GM18909 (cell line): ENCODE results near the gene SNX18.
"Not testable (repeated sequence)": the region's sequence is repeated elsewhere in the genome, so short reads cannot be mapped to it uniquely, and the experiment has no call there.

Source experiments
- ATAC-seq: cut with Tn5 transposase; IDR thresholded peaks from one replicate; pipeline ENCODE4 v1.9.1; 2021; ENCODE audit warnings: mild to moderate bottlenecking; ENCODE audit not compliant: unreplicated experiment, poor library complexity

Gene SNX18

GRCh38 chr5:54517512-54518145 lies at the start of gene SNX18:
TSS of gene SNX18 (plus strand) at chr5:54517759. CDS start at chr5:54517953, 194 bp downstream.
- peak; percentile 97 for ATAC-seq

DNA sequence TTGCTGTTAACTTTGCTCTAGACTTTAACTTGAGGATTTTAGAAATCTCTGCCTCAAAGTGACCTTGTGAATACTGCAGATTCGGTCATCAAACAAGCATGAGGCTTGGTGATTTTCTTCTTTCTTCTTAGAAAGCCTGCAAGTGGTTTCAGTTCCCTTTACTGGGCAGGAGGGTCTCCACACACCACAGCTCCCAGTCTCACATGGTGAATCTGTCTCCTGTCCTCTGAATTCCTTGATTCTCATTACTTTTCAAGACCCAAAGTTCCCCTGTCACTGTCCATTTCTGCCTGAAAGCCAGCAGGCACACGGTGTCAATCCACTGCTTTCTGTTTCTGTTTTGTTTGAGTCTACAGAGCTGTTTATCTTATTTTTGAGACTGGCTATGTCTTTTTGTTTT lies 47.9 kb upstream of the SNX18 start:
- ATAC-seq: peak; percentile 66

GRCh38 chr5:54470128-54470527 lies 47.4 kb upstream of the SNX18 start:
- no peak for ATAC-seq

GRCh38 chr5:54470677-54471076 lies 46.9 kb upstream of the SNX18 start:
- no peak for ATAC-seq

- no peak for ATAC-seq
These were observed 46.2 kb upstream of the SNX18 start for GRCh38 chr5:54471398-54471797.

GRCh38 chr5:54476682-54477081 lies 40.9 kb upstream of the SNX18 start:
- no peak for ATAC-seq

DNA sequence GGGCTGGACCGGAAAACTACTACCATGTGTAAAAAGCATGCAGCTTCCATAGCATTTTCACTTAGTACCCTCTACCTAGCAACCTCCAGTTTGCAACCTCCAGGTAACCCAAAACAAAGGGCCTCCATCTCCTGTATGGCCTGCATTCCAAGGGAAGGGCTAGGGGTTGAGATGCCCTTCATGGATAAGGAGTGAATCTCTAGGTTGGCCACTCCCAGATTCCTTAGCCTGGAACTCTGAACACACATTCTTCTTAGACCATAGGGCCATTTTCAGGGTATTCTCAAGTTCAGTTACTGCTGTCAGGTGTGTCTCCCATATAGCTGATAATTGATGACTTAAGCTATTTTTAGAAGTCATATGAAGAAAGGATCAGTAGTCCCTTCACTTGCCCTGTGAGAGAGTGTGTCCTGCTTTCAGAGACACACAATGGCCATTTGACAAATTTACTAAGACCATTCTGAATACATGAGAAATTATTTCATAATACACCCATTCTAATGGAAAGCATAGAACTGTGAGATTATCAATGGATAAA lies 39.5 kb upstream of the SNX18 start:
- no peak for ATAC-seq

DNA sequence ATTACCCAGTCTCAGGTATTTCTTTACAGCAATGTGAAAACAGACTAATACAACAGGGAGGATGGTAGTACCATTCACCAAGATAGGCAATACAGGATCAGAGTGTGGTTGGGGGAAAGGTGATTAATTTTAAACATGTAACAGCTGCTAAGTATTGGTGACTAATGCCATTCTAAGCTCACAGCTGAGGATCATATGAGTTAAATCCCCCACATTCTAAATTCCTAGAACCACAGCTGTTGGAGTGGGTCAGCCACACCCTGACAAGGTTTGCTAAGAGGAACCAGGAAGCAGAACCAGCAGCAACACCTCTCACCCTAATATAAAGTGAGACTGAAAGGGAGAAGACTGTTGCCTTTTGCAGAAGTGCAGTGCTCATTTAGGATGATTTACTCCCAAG lies 37.3 kb upstream of the SNX18 start:
- no peak for ATAC-seq

DNA sequence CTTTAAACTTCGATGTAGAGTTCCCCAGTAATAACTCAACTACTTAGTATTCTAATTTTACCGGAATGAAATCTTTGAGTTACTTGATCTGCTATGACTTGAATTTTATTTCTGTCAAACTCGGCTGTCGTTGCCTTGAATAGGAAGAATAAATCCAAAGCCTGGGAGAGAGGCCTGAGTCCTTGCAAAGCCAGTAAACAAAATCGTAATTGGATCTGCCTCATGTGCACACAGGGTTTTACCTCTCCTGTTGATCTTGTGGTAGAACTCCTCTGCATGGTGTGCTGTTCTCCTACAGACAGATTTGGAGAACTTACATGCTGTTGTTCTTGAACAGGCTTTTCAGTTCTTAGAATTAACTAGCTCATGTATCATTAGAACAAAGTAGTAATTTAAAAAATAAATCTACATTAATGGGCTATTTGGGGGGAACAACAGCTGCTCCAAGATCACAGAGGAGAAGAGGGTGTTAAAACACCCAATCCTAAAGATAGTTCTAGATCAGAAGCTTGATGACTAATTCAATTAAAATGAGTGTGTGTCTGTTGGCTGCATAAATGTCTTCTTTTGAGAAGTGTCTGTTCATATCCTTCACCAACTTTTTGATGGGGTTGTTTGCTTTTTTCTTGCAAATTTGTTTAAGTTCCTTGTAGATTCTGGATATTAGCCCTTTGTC lies 33.2 kb upstream of the SNX18 start:
- ATAC-seq: no peak

DNA sequence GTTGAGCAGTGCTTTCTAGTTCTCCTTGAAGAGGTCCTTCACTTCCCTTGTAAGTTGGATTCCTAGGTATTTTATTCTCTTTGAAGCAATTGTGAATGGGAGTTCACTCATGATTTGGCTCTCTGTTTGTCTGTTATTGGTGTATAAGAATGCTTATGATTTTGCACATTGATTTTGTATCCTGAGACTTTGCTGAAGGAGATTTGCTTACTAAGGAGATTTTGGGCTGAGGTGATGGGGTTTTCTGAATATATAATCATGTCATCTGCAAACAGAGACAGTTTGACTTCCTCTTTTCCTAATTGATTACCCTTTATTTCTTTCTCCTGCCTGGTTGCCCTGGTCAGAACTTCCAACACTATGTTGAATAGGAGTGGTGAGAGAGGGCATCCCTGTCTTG lies 31.9 kb upstream of the SNX18 start:
- ATAC-seq: not testable (repeated sequence)

DNA sequence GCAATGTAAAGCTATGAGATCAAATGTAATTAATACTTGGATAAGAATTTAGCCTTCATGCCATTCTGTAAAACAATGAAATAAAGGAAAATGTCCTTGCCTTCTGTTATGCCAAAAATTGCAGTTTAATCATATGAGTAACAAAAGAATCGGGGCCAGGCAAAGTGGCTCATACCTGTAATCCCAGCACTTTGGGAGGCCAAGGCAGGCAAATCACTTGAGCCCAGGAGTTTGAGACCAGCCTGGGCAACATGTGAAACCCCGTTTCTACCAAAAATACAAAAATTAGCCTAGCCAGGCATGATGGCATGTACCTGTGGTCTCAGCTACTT lies 27.9 kb upstream of the SNX18 start:
- ATAC-seq: not testable (repeated sequence)

GRCh38 chr5:54491326-54491725 lies 26.2 kb upstream of the SNX18 start:
- no peak for ATAC-seq

GRCh38 chr5:54492178-54492577 lies 25.4 kb upstream of the SNX18 start:
- no peak for ATAC-seq

DNA sequence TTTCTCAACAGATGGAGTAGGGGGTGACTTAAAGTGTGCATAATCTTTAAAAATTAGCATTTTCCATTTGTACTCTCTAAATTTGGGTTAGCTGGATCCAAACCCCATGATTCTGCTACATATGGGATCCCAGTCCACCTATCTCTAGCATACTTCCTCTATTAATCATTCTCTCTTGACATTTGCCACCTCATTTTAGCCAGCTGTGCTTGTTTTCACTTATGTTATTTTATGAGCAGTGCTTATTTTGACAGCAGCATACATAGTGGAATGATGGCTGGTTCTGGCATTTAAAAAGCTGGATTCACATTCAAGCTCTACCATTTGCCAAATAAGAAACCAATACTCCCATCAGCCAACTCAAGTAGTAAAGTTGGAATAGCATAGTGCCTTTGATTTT lies 22.5 kb upstream of the SNX18 start:
- ATAC-seq: no peak

DNA sequence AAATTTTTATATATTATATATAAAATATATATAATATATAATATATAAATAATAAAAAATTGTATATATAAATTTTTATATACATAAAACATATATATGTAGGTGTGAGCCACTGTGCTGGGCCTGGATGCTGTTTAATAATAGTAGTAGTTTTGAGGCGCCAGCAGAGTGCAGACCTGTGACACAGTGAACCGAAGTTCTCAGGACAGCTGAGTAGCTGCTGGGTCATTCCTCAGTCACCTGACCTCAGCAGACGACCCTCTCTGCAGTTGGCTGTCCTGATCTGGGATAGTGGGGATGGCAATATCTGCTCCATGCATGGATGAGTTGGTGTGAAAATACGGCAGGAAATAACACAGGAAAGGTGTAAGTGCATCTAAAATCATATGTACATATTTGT lies 3.3 kb upstream of the SNX18 start:
- ATAC-seq: no peak

- no peak for ATAC-seq
These were observed 2.6 kb upstream of the SNX18 start for GRCh38 chr5:54514841-54515432.

DNA sequence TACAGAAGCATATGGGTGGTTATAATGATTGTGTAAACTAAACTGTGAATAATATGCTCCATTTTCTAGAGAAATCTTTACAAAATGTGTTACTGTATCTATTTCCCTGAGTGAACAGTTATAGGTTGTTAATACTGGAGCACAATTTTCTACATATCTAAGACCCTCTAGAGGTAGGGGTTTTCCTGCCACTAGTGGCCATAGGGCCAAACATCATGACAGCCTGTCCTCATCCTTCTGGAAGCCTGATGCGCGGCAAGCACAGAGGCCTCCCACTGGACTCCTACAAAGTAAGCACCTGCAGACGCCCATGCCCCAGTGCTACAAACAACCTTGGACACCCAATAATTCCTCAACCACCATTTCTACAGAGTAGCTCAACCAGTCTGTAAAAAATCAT lies 1.9 kb upstream of the SNX18 start:
- ATAC-seq: no peak

- no peak for ATAC-seq
These were observed 1.4 kb upstream of the SNX18 start for GRCh38 chr5:54516051-54516655.

DNA sequence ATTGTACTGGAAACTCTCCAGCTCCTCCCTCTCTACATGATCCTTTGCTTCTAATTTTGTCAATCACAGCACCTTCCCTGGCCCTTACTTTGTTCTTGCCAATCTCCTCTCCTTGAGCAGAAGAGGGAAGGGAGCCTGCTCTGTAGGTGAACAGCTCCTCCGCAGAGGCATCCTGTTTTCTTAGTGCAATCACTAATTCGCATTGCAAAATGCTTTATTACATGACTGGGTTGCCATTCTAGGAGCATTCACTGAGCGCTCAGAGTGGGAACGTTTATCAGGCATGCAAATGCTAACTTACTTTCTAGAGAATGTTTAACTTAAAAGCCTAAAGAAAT lies 416 bp upstream of the SNX18 start:
- peak; percentile 17 for ATAC-seq

DNA sequence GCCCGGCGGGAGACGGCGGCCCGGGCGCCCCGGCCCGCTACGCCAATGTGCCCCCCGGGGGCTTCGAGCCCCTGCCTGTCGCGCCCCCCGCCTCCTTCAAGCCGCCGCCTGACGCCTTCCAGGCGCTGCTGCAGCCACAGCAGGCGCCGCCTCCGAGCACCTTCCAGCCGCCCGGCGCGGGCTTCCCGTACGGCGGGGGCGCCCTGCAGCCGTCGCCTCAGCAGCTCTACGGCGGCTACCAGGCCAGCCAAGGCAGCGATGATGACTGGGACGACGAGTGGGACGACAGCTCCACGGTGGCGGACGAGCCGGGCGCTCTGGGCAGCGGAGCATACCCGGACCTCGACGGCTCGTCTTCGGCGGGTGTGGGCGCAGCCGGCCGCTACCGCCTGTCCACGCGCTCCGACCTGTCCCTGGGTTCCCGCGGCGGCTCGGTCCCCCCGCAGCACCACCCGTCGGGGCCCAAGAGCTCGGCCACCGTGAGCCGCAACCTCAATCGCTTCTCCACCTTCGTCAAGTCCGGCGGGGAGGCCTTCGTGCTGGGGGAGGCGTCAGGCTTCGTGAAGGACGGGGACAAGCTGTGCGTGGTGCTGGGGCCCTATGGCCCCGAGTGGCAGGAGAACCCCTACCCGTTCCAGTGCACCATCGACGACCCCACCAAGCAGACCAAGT lies 723 bp downstream of the SNX18 start:
- ATAC-seq: peak; percentile 27
